Osteocyte (in vitro differentiated cells): ENCODE results near the gene CDHR4. TPM values are rescaled to one million over a fixed set of nuclear protein-coding genes. Genes with fewer than 3 reads are reported as not detected.
A peak's percentile ranks its signal among the peaks of the same experiment; 100 is the strongest.
"Not testable (repeated sequence)": the region's sequence is repeated elsewhere in the genome, so short reads cannot be mapped to it uniquely, and the experiment has no call there.

Experiments
- DNase-seq: peaks from one replicate; pipeline ENCODE4 v3.0.0; 2021; ENCODE audit warnings: mixed read lengths; ENCODE audit not compliant: unreplicated experiment; ENCODE audit errors: extremely low spot score
- H3K27ac Mint-ChIP-seq: one replicate; pipeline ENCODE4 v1.8.0; 2021; ENCODE audit warnings: mild to moderate bottlenecking, mixed read lengths; ENCODE audit not compliant: unreplicated experiment
- H3K27me3 Mint-ChIP-seq: one replicate; pipeline ENCODE4 v1.8.0; 2021; ENCODE audit warnings: mixed read lengths; ENCODE audit not compliant: unreplicated experiment
- H3K36me3 Mint-ChIP-seq: one replicate; pipeline ENCODE4 v1.8.0; 2021; ENCODE audit warnings: mixed read lengths; ENCODE audit not compliant: unreplicated experiment
- H3K4me1 Mint-ChIP-seq: one replicate; pipeline ENCODE4 v1.8.0; 2021; ENCODE audit warnings: mixed read lengths; ENCODE audit not compliant: unreplicated experiment
- H3K4me3 Mint-ChIP-seq: one replicate; pipeline ENCODE4 v1.8.0; 2021; ENCODE audit warnings: mild to moderate bottlenecking, moderate library complexity, mixed read lengths; ENCODE audit not compliant: unreplicated experiment
- H3K9me3 Mint-ChIP-seq: one replicate; pipeline ENCODE4 v1.8.0; 2021; ENCODE audit warnings: mixed read lengths; ENCODE audit not compliant: unreplicated experiment
- total RNA-seq: library from RNA; stranded (reverse); gene quantifications from 2 replicates; pipeline ENCODE4 v1.2.1, GENCODE V29; 2021
- TF ChIP-seq, protein P1 (sequence below): fragments of 200-600 bp; sonication (generic); IDR thresholded peaks from 2 replicates; pipeline ENCODE4 v1.5.0; 2021; ENCODE audit warnings: antibody characterized with exemption, mild to moderate bottlenecking, moderate library complexity

Gene CDHR4
- total RNA-seq, 1 donor from 2014 or later, result not detected

DNA sequence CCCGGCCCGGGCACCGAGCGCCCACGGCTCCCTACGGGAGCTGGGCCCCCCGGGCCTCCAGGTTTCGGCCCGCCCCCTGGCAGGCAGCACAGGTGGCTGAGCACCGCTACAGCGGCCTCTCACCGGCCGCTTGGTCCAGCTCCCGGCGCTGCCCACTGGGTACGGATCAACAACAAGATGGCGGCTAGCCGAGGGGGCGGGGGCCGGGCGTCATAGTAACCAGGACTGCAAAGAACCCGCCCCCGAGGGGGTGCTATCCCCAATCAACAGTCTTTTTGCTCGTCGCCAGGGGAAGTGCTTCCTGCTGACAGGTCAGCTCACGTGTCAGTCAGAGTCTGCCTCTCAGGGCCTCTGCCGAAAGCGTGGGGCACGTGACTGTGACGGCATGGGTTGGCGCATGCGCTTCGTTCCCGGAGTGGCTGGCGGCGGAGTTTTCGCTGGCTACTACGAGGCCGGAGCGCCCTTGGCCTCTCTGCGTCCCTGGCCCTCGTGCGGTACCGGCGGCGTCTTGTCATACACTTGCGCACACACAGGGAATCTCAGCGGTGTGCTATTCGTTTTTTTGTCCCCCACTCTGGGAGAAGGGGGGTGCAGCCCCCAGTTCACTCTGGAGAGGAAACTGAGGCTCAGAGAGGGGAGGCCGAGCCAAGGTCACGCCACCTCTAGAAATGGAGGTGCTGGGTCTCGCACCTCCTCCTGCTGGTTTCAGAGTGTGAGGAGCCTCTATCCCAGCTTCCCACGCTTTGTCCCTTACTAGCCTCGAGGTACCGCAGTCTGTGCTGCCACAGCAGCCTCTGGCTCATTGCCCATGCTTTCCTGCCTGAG is 13.1 kb downstream of the CDHR4 start, which contains the start of gene IP6K1:
IP6K1 (minus strand) TSS at position 186 of the 825 bp plus-strand sequence. CDS start 38,502 bp downstream, outside the sequence.
- H3K9me3 Mint-ChIP-seq, result no peaks in the 10 kb centered on the region
- TF ChIP-seq, protein P1, sequence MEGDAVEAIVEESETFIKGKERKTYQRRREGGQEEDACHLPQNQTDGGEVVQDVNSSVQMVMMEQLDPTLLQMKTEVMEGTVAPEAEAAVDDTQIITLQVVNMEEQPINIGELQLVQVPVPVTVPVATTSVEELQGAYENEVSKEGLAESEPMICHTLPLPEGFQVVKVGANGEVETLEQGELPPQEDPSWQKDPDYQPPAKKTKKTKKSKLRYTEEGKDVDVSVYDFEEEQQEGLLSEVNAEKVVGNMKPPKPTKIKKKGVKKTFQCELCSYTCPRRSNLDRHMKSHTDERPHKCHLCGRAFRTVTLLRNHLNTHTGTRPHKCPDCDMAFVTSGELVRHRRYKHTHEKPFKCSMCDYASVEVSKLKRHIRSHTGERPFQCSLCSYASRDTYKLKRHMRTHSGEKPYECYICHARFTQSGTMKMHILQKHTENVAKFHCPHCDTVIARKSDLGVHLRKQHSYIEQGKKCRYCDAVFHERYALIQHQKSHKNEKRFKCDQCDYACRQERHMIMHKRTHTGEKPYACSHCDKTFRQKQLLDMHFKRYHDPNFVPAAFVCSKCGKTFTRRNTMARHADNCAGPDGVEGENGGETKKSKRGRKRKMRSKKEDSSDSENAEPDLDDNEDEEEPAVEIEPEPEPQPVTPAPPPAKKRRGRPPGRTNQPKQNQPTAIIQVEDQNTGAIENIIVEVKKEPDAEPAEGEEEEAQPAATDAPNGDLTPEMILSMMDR, result no peak
- H3K4me1 Mint-ChIP-seq, result peaks cover 26% of the 10 kb centered on the region
- H3K4me3 Mint-ChIP-seq, result peak within 1 kb of the TSS; percentile 86
- peak; percentile 100 for DNase-seq
- H3K27me3 Mint-ChIP-seq, result no peaks in the 10 kb centered on the region
- H3K27ac Mint-ChIP-seq, result peak within 1 kb of the TSS; percentile 97
- peaks cover 4% of the 10 kb centered on the region for H3K36me3 Mint-ChIP-seq

DNA sequence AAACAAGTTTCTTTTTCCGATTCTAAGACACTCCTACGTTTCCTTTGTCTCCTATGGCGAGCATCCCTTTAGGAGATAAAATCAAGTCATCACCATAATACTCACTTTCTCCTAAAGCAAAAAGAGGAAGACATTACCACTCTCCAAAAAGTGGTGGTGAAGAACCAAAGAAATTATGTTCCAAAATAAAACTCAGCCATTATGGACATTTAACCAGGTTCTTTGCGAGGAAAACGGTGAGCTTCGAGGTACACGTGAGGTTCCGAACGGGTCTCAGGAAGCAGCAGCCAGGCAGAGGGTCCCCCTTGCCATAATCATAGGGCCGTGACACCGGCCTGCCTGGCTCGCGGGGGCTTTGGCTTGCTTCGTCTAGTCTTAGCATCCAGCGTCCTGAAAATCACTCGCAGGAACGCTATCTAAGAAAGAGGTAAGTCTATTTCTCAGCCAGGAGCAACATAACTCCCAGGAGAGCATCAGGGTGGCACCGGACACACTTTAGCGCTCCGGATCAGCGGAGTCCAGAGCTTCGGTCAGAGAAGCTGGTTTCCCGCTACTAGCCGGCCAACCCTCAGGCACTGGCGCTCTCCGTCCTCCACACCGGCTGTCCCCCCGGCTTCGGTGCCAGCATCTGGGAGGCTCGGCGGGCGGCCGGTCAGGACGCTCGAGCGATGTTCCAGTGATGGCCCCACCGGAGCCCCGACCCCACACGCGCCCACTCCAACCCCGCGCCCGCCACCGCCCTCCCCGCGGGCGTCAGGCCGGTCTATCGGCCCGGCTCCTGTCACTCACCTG is 13.9 kb downstream of the CDHR4 start:
- Mint-ChIP-seq H3K9me3 (no peaks in the 10 kb centered on the region), H3K27ac (peak overlapping the region; percentile 85), H3K4me1 (peaks cover 33% of the 10 kb centered on the region), H3K27me3 (no peaks in the 10 kb centered on the region), H3K36me3 (peaks cover 4% of the 10 kb centered on the region), H3K4me3 (peak overlapping the region; percentile 86)
- TF ChIP-seq, protein P1, result no peak
- DNase-seq, result no peak

DNA sequence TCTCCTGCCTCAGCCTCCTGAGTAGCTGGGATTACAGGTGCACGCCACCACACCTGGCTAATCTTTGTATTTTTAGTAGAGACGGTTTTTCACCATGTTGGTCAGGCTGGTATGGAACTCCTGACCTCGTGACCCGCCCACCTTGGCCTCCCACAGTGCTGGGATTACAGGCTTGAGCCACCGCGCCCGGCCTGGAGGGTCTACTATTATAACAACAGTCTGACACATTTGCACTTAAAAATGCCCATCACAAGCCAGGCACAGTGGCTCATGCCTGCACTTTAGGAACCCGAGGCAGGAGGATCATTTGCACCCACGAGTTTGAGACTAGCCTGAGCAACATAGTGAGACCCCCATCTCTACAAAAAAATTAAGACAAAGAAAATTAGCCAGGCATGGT is 17.4 kb downstream of the CDHR4 start:
- peaks cover 51% of the 10 kb centered on the region for H3K4me1 Mint-ChIP-seq
- not testable (repeated sequence) for H3K9me3 Mint-ChIP-seq, H3K27ac Mint-ChIP-seq, H3K36me3 Mint-ChIP-seq, DNase-seq, H3K4me3 Mint-ChIP-seq, H3K27me3 Mint-ChIP-seq

DNA sequence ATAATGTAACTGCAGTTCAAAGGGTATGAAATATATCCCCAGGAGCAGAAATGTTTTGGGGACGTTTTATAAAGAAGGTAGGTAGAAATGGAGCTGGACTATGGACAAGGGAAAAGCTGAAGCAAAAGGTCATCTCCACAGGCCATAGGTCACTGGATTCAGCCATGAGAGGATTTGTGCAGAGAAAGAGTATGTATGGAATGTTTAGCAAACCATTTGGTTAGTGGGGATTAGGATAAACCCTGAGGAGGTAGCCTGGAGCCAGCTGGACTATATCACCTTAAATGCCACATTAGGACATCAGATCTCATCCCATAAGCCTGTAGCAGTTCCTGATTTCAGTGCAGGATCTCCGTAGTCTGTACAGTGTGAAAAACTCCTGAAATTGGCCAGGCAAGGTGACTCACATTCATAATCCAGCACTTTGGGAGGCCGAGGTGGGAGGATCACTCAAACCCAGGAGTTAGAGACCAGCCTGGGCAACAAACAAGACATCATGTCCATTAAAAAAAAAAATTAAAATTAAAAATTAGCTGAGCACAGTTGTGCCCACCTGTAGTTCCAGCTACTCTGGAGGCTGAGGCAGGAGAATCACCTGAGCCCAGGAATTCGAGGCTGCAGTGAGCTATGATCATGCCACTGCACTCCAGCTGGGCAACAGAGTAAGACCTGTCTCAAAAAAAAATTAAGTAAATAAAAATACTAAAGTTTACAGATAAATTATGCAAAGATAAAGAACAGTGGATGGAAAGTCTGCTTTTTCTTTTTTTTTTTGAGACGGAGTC is 18.1 kb downstream of the CDHR4 start:
- H3K27me3 Mint-ChIP-seq, result no peaks in the 10 kb centered on the region
- H3K27ac Mint-ChIP-seq, result peak overlapping the region; percentile 2
- H3K4me3 Mint-ChIP-seq, result no peak overlapping the region
- H3K9me3 Mint-ChIP-seq, result no peaks in the 10 kb centered on the region
- H3K36me3 Mint-ChIP-seq, result peaks cover 7% of the 10 kb centered on the region
- TF ChIP-seq, protein P1, result no peak
- H3K4me1 Mint-ChIP-seq, result peaks cover 44% of the 10 kb centered on the region
- DNase-seq, result no peak

DNA sequence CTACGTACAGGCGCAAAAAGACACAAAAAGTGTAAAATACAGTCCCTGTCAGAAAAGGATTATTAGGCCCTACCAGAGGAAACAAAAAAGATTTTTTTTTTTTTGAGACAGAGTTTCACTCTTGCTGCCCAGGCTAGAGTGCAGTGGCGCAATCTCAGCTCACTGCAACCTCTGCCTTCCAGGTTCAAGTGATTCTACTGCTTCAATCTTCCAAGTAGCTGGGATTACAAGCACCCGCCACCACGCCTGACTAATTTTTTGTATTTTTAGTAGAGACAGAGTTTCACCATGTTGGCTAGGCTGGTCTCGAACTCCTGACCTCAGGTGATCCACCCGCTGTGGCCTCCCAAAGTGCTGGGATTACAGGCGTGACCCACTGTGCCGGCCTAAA is 18.7 kb downstream of the CDHR4 start:
- Mint-ChIP-seq H3K27ac (peak overlapping the region; percentile 2), H3K4me1 (peaks cover 43% of the 10 kb centered on the region)
- not testable (repeated sequence) for H3K27me3 Mint-ChIP-seq, H3K4me3 Mint-ChIP-seq, H3K36me3 Mint-ChIP-seq, DNase-seq, H3K9me3 Mint-ChIP-seq
